Activated naive CD4-positive, alpha-beta T cell treated with anti-CD3 and anti-CD28 coated beads for 36 hours (primary cell): ENCODE data around the gene CSNK1G1. TPM values are rescaled to one million over a fixed set of nuclear protein-coding genes. Genes with fewer than 3 reads are reported as not detected.
"Not testable (repeated sequence)": the region's sequence is repeated elsewhere in the genome, so short reads cannot be mapped to it uniquely, and the experiment has no call there.

Experiments used
- CTCF ChIA-PET: fragments of 350-600 bp; sonication (Branson Sonifier 250); formaldehyde crosslinking; loops from one replicate; lab custom pipeline; 2021; ENCODE audit warnings: antibody characterized with exemption; lab: Charles Lee
- DNase-seq: peaks from one replicate; pipeline ENCODE4 v3.0.0-alpha.2; 2020
- H3K27ac Mint-ChIP-seq: one replicate; pipeline ENCODE4 v1.8.0; 2021; ENCODE audit warnings: mild to moderate bottlenecking, mixed read lengths
- H3K27me3 Mint-ChIP-seq: one replicate; pipeline ENCODE4 v1.8.0; 2021; ENCODE audit warnings: low read depth, mixed read lengths
- H3K36me3 Mint-ChIP-seq: one replicate; pipeline ENCODE4 v1.8.0; 2021; ENCODE audit warnings: low read depth, mixed read lengths
- H3K4me1 Mint-ChIP-seq: one replicate; pipeline ENCODE4 v1.8.0; 2021; ENCODE audit warnings: low read depth, mixed read lengths
- H3K4me3 Mint-ChIP-seq: one replicate; pipeline ENCODE4 v1.8.0; 2021; ENCODE audit warnings: mild to moderate bottlenecking, moderate library complexity, mixed read lengths
- H3K9me3 Mint-ChIP-seq: one replicate; pipeline ENCODE4 v1.8.0; 2021; ENCODE audit warnings: mixed read lengths
- intact Hi-C: fragments of 100-400 bp; cut with micrococcal nuclease; formaldehyde crosslinking; loops from one replicate; pipeline ENCODE4 v1.15.1; 2023
- total RNA-seq, 2 experiments: library from RNA; stranded (reverse); gene quantifications; one replicate each; pipeline ENCODE4 v1.2.3, GENCODE V29; 2021

The CSNK1G1 gene
- total RNA-seq, 2 experiments from 2014 or later, result 14.8 to 16.6 TPM

GRCh38 chr15:64122936-64123351 lies 233.0 kb downstream of the CSNK1G1 start:
- peaks cover 30% of the 10 kb centered on the region for H3K36me3 Mint-ChIP-seq
- CTCF ChIA-PET, result interaction anchor here (0.7 kb wide), 1 partner anchor 30 kb away, joined by 3 read pairs; no protein-coding TSS in a partner anchor
- H3K9me3 Mint-ChIP-seq, result no peaks in the 10 kb centered on the region
- H3K27me3 Mint-ChIP-seq, result no peaks in the 10 kb centered on the region
- no peak overlapping the region for H3K27ac Mint-ChIP-seq
- intact Hi-C loops, result no loop called here
- DNase-seq, result no peak
- no peak overlapping the region for H3K4me3 Mint-ChIP-seq
- H3K4me1 Mint-ChIP-seq, result no peaks in the 10 kb centered on the region

GRCh38 chr15:64122444-64122843 lies 233.5 kb downstream of the CSNK1G1 start:
- CTCF ChIA-PET, result no interaction called here
- no peak for DNase-seq
- H3K4me1 Mint-ChIP-seq, result no peaks in the 10 kb centered on the region
- intact Hi-C loops, result no loop called here
- H3K27ac Mint-ChIP-seq, result no peak overlapping the region
- H3K36me3 Mint-ChIP-seq, result peaks cover 28% of the 10 kb centered on the region
- no peak overlapping the region for H3K4me3 Mint-ChIP-seq
- H3K27me3 Mint-ChIP-seq, result no peaks in the 10 kb centered on the region
- no peaks in the 10 kb centered on the region for H3K9me3 Mint-ChIP-seq

- Mint-ChIP-seq H3K27ac (no peak overlapping the region), H3K9me3 (no peaks in the 10 kb centered on the region), H3K4me1 (no peaks in the 10 kb centered on the region), H3K4me3 (no peak overlapping the region), H3K27me3 (no peaks in the 10 kb centered on the region), H3K36me3 (peaks cover 25% of the 10 kb centered on the region)
- CTCF ChIA-PET, result no interaction called here
- DNase-seq, result no peak
- intact Hi-C loops, result no loop called here
Measured at GRCh38 chr15:64121614-64122013, 234.4 kb downstream of the CSNK1G1 start.

GRCh38 chr15:64120322-64120721 lies 235.7 kb downstream of the CSNK1G1 start:
- H3K27ac Mint-ChIP-seq, H3K4me1 Mint-ChIP-seq, H3K27me3 Mint-ChIP-seq, H3K9me3 Mint-ChIP-seq, intact Hi-C loops, CTCF ChIA-PET, H3K4me3 Mint-ChIP-seq, DNase-seq: not testable (repeated sequence)
- H3K36me3 Mint-ChIP-seq, result peaks cover 21% of the 10 kb centered on the region

- CTCF ChIA-PET, result interaction anchor here (0.6 to 1.2 kb wide), 2 partner anchors 21 to 944 kb away, joined by 3 to 4 read pairs; no protein-coding TSS in a partner anchor
- Mint-ChIP-seq H3K4me3 (no peak overlapping the region), H3K27me3 (no peaks in the 10 kb centered on the region), H3K36me3 (peaks cover 24% of the 10 kb centered on the region), H3K4me1 (peaks cover 3% of the 10 kb centered on the region), H3K27ac (no peak overlapping the region), H3K9me3 (no peaks in the 10 kb centered on the region)
- intact Hi-C loops, result no loop called here
- DNase-seq, result no peak
Measured at GRCh38 chr15:64117759-64118487, 238.1 kb downstream of the CSNK1G1 start.

Other genes starting within 250 kb of the CSNK1G1 start
- under 1 TPM; 0.19 to 0.47 TPM for gene SNX22, start 204.4 kb downstream of the CSNK1G1 start, total RNA-seq
- 100 to 1,000 TPM; 187 to 202 TPM for gene PPIB, start 193.2 kb downstream of the CSNK1G1 start, total RNA-seq
- 100 to 1,000 TPM; 117 to 118 TPM for gene PCLAF, start 25.3 kb upstream of the CSNK1G1 start, total RNA-seq
- 10 to 100 TPM; 13.7 to 14.5 TPM for gene TRIP4, start 31.7 kb upstream of the CSNK1G1 start, total RNA-seq
- 10 to 100 TPM; 39.5 to 40.4 TPM for gene ZNF609, start 104.4 kb upstream of the CSNK1G1 start, total RNA-seq